ENCODE results near the gene PCNX2. TPM values are rescaled to one million over a fixed set of nuclear protein-coding genes. Genes with fewer than 3 reads are reported as not detected.

Gene PCNX2
- total and polyA plus RNA-seq, 2 of the 8 experiments (the other 6 are each of a cell fraction or from before 2014, with no cell fraction given), result 46.1 to 57.6 TPM

GRCh38 chr1:233257786-233258185 is 37.7 kb downstream of the PCNX2 start (continued):
- TF ChIP-seq, protein P1, sequence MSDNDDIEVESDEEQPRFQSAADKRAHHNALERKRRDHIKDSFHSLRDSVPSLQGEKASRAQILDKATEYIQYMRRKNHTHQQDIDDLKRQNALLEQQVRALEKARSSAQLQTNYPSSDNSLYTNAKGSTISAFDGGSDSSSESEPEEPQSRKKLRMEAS (IDR thresholded peaks at IDR 0.05), result no peak
